Measurements from ENCODE around the gene HYAL3. TPM values are rescaled to one million over a fixed set of nuclear protein-coding genes. Genes with fewer than 3 reads are reported as not detected.

Gene HYAL3
- polyA plus RNA-seq, 1 experiment, result 8.5 TPM

DNA sequence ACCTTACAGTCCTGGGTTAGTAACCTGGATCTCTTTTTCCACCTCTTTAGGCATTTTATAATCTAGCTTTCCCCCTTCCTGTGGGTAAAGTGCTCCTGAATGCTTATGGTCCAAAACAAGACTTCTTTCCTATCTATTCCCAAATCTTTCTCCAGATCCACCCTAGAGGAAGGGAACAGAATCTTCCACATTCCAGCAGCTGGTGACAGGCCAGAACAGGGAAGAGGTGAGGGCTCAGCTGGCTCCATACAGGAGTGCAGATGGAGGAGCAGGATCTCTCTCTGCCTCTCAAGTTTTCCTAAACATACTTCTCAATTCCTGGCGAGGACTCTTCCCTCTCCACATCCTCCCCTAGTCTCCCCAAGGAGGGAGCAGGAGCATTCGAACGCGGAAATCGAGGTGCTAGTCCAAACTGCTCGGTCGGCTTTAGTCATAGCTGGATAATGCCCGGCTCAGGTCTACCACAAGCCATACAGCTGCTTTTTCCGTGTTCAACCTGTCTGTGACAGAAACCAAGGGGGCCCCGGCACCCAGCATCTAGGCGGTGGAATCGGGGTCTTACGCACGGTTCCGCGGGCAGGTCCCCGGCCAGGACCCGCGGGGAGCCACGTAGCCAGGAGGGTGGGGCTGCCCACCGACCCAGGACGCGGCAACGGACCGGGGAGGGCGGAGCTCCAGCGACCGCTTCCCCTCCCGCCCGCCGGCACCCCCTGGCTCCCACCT lies 37.4 kb upstream of the HYAL3 start:
- Histone ChIP-seq H3K27me3 (ENCODE audit: control insufficient read depth, insufficient read depth, low read length) (no peaks in the 10 kb centered on the region), H3K36me3 (ENCODE audit: control insufficient read depth, insufficient read depth, low read length) (peaks cover 8% of the 10 kb centered on the region), H3K4me3 (ENCODE audit: low read depth, low read length) (peak overlapping the region; percentile 89)
- CTCF ChIA-PET, result interaction anchor here (1.0 to 7.2 kb wide), 16 partner anchors 9 to 232 kb away, joined by 3 to 32 read pairs (median 4); partner anchors contain the start of genes CYB561D2, HEMK1, HYAL2 and HYAL3
- POLR2A ChIA-PET, result interaction anchor here (0.5 to 1.2 kb wide), 6 partner anchors 9 to 263 kb away, joined by 3 to 11 read pairs (median 5); partner anchors contain the start of genes CYB561D2, GNAI2, HYAL3 and NAA80
- DNase-seq (ENCODE audit: low read depth), result no peak
- TF ChIP-seq, protein P1, sequence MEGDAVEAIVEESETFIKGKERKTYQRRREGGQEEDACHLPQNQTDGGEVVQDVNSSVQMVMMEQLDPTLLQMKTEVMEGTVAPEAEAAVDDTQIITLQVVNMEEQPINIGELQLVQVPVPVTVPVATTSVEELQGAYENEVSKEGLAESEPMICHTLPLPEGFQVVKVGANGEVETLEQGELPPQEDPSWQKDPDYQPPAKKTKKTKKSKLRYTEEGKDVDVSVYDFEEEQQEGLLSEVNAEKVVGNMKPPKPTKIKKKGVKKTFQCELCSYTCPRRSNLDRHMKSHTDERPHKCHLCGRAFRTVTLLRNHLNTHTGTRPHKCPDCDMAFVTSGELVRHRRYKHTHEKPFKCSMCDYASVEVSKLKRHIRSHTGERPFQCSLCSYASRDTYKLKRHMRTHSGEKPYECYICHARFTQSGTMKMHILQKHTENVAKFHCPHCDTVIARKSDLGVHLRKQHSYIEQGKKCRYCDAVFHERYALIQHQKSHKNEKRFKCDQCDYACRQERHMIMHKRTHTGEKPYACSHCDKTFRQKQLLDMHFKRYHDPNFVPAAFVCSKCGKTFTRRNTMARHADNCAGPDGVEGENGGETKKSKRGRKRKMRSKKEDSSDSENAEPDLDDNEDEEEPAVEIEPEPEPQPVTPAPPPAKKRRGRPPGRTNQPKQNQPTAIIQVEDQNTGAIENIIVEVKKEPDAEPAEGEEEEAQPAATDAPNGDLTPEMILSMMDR (IDR thresholded peaks at IDR 0.05; ENCODE audit: insufficient read depth, low read depth, low read length), result no peak

DNA sequence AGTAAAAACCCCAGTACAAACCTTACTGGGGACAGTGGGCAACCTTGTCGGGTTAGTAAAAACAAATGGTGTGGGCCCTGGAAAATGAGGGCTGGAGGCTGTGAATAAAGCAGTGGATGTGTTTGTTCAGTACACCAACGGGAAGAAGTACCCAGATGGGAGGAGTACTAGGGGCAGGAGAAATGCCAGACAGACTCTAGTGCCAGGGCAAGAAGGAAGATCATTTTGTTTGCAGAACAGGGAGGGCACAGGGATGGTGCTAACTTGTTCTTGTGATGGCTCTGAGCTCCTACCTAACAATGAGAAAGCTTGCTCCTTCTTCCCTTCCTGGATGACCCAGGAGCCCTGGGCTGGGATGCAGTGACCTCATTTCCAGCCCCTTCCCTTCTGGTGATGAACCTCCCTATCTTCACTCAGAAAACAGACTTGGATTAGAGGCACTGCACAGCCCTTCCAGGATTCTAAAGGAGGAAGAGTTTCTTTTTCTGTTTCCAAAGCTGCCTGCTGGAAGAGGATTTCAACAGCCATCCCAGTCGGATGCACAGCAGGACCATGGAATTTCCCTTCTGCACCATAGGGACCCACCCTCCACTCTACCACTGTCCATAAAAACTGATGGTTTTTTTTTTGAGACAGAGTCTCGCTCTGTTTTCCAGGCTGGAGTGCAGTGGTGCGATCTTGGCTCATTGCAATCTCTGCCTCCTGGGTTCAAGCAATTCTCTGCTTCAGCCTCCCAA lies 35.3 kb upstream of the HYAL3 start:
- TF ChIP-seq, protein P1 (IDR thresholded peaks at IDR 0.05; ENCODE audit: insufficient read depth, low read depth, low read length), result no peak
- ChIA-PET POLR2A (no interaction called here), CTCF (interaction anchor here (1.5 to 7.2 kb wide), 3 partner anchors 10 to 88 kb away, joined by 5 to 32 read pairs (median 6); no protein-coding TSS in a partner anchor)
- DNase-seq (ENCODE audit: low read depth), result no peak
- H3K36me3 ChIP-seq (ENCODE audit: control insufficient read depth, insufficient read depth, low read length), result peaks cover 23% of the 10 kb centered on the region
- H3K27me3 ChIP-seq (ENCODE audit: control insufficient read depth, insufficient read depth, low read length), result no peaks in the 10 kb centered on the region
- H3K4me3 ChIP-seq (ENCODE audit: low read depth, low read length), result no peak overlapping the region

DNA sequence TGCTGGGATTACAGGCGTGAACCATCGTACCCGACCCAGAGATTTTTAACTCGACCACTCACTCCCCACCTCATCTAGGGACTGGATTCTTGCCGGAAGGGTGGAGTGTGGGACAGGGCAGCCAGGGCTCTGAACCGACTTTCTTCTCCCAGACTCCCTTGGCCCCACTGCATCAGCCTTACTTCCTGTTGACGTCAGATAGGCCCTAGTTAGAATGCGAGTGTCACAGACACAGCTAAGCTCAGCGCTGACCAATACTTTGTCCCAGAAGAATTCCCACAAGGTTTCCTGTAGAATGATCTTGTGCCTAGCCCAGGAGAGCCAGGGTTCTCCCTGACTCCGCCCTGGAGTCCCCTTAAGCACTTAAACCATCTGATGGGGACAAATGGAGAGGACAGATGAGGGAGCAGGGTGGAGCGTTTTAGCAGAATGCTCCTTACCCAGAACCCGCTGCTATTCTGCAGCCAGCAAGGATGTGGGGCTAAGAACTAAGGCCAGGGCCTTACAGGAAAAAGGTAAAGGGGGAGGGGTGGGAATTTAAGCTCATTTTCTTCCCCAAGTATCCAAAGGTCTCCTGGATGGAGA lies 34.6 kb upstream of the HYAL3 start:
- no peak overlapping the region for H3K4me3 ChIP-seq (ENCODE audit: low read depth, low read length)
- TF ChIP-seq, protein P1 (IDR thresholded peaks at IDR 0.05; ENCODE audit: insufficient read depth, low read depth, low read length), result no peak
- ChIA-PET POLR2A (interaction anchor here (0.7 kb wide), 1 partner anchor 19 kb away, joined by 5 read pairs; no protein-coding TSS in a partner anchor), CTCF (interaction anchor here (0.6 to 7.2 kb wide), 3 partner anchors 9 to 228 kb away, joined by 3 to 32 read pairs (median 3); no protein-coding TSS in a partner anchor)
- H3K36me3 ChIP-seq (ENCODE audit: control insufficient read depth, insufficient read depth, low read length), result peaks cover 25% of the 10 kb centered on the region
- no peaks in the 10 kb centered on the region for H3K27me3 ChIP-seq (ENCODE audit: control insufficient read depth, insufficient read depth, low read length)
- no peak for DNase-seq (ENCODE audit: low read depth)

DNA sequence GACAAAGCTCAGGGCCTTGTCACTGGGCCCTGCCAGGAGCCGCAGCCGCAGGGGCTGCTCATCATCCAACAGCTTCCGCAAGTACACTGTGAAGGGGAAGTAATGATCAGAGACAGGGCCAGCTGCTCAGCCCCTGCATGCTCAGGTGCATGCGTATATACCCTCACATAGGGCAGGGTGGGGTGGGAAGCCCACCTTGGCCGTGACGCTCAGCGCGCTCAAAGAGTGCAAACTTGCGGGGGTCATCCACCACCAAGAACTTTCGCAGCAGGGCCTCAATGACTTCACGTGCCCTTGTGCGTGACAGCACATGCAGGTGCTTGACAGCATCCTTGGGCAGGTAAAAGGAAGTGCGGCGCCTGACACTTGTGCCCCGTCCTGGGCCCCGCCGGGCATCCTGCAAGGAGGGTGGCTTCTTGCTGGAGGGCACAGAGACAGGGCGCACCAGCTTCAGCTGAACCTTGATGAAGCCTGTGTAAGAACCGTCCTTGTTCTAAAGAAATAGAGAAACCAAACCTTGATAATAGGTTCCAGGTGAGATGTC lies 32.2 kb upstream of the HYAL3 start:
- no peak overlapping the region for H3K4me3 ChIP-seq (ENCODE audit: low read depth, low read length)
- TF ChIP-seq, protein P1 (IDR thresholded peaks at IDR 0.05; ENCODE audit: insufficient read depth, low read depth, low read length), result no peak
- no peaks in the 10 kb centered on the region for H3K27me3 ChIP-seq (ENCODE audit: control insufficient read depth, insufficient read depth, low read length)
- POLR2A ChIA-PET, result no interaction called here
- H3K36me3 ChIP-seq (ENCODE audit: control insufficient read depth, insufficient read depth, low read length), result peaks cover 25% of the 10 kb centered on the region
- CTCF ChIA-PET, result interaction anchor here (0.5 kb wide), 1 partner anchor 650 kb away, joined by 3 read pairs; no protein-coding TSS in a partner anchor
- DNase-seq (ENCODE audit: low read depth), result no peak

Data from BJ (cell line).